HG02678 (cell line): ENCODE data around the gene PHAX.
"Not testable (repeated sequence)": the region's sequence is repeated elsewhere in the genome, so short reads cannot be mapped to it uniquely, and the experiment has no call there.

ENCODE experiments used
- ATAC-seq: cut with Tn5 transposase; IDR thresholded peaks from one replicate; pipeline ENCODE4 v1.9.1; 2021; ENCODE audit warnings: mild to moderate bottlenecking, moderate library complexity; ENCODE audit not compliant: unreplicated experiment

Gene PHAX

GRCh38 chr5:126603402-126603991 is 2.8 kb downstream of the PHAX start:
- ATAC-seq = no peak

DNA sequence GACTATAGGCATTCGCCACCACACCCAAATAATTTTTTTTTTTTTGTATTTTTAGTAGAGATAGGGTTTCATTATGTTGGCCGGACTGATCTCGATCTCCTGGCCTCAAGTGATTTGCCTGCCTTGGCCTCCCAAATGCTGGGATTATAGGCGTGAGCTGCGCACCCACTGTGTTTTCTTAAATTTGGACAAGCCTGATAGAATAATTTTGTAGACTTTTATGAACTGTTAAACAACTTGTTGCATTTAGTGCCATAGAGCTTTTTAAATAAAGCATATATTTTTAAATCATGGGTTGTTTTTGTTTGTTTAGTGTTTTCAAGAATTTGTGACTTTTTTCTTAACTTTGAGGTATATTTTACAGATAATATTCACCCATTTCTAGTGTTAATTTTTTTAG is 4.8 kb downstream of the PHAX start:
- ATAC-seq = no peak

DNA sequence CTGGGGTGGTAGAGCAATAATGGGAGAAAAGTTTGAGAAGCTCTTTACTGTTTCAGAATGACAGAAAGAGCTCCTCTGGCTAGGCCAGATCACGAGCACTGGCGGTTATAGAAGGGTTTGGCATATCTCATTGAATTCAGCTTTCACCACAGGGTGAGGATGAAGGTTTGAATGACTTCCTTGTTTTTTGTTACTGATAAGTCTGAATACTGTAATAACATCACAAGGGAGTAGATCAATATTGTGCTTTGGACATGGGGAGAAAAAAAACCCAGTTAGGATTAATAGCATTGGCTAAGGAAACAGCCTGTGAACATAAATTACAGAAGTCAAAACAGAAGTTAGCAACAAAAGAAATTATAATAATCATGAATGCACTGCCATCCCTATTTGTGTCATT is 9.4 kb downstream of the PHAX start:
- ATAC-seq = no peak

DNA sequence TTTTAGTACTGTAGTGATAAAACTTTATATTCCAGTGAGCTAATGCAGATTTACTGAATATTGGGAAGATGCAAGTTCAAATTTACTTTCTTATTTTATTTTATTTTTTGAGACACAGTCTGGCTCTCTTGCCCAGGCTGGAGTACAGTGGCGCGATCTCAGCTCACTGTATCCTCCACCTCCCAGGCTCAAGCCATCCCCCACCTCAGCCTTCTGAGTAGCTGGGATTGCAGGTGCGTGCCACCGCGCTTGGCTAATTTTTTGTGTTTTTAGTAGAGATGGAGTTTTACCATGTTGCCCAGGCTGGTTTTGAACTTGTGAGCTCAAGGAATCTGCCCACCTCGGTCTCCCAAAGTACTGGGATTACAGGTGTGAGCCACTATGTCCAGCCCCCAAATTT is 9.9 kb downstream of the PHAX start:
- no peak for ATAC-seq

GRCh38 chr5:126613941-126614592 is 13.3 kb downstream of the PHAX start:
- ATAC-seq = no peak

- peak; percentile 99 for ATAC-seq
Measured at GRCh38 chr5:126615286-126615685, 14.5 kb downstream of the PHAX start.

DNA sequence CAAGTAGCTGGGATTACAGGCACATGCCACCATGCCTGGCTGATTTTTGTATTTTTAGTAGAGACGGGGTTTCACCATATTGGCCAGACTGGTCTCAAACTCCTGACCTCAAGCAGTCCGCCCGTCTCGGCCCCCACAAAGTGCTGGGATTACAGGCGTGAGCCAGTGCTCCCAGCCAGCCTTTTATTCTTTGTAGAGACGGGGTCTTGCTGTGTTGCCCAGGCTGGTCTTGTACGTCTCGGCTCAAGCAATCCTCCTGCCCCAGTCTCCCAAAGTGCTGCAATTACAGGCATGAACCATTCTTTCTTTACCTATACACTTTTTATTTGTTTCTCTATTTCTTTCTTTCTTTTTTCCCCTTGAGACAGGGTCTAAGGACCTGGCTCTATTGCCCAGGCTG is 16.9 kb downstream of the PHAX start:
- not testable (repeated sequence) for ATAC-seq

- ATAC-seq = no peak
Measured at GRCh38 chr5:126619781-126620180, 19.0 kb downstream of the PHAX start.

- ATAC-seq = no peak
Measured at GRCh38 chr5:126624534-126624933, 23.8 kb downstream of the PHAX start.

DNA sequence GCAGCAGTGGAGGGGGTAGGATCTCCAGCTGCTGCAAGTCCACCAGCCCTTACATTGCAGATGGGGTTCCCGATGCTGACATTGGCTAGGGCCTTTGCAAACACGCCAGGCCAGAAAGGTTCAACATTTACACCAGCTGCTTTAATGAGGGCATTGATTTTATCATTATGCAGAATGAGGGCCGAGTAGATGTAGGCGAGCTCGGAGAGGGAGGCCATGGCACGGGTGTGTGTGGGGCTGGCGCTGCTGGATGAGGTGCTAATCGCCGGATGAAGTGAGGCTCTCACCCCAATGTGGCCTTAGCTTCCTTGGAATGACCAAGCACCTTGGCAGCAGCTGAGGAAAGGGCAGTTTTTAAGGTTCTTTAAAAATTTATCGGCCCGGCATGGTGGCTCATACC is 27.4 kb downstream of the PHAX start:
- ATAC-seq = no peak

- ATAC-seq = no peak
Measured at GRCh38 chr5:126631920-126632319, 31.2 kb downstream of the PHAX start.

- no peak for ATAC-seq
Measured at GRCh38 chr5:126633552-126633951, 32.8 kb downstream of the PHAX start.

DNA sequence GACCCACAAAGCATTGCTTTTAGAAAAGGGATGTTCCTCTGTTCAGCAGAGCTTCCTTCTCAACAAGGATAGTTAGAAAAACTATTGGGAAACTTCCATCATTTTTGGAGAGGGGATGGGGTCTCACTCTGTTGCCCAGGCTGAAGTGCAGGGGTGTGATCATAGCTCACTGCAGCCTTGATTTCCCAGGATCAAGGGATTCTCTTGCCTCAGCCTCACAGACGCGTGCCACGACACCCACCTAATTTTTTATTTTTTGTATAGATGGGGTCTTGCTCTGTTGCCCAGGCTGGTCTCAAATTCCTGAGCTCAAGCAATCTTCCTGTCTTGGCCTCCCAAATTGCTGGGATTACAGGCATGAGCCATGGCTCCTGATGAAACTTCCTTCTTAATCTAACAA is 34.8 kb downstream of the PHAX start:
- no peak for ATAC-seq

DNA sequence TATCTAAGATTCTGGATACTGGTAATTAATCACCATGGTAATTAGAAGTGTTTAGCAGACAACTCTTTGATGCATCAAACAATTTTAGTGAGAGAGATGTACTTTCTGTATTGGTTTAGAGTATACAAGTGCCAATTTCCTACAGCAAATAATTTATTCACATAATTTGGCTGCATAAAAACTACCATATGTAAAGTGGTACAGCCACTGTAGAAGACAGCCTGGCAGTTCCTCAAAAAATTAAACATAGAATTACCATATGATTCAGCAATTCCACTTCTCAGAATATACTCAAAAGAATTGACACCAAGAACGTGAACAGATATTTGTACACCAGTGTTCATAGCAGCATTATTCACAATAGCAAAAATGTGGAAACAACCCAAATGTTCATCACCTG is 36.2 kb downstream of the PHAX start:
- ATAC-seq = no peak

GRCh38 chr5:126640866-126641265 is 40.1 kb downstream of the PHAX start:
- no peak for ATAC-seq

DNA sequence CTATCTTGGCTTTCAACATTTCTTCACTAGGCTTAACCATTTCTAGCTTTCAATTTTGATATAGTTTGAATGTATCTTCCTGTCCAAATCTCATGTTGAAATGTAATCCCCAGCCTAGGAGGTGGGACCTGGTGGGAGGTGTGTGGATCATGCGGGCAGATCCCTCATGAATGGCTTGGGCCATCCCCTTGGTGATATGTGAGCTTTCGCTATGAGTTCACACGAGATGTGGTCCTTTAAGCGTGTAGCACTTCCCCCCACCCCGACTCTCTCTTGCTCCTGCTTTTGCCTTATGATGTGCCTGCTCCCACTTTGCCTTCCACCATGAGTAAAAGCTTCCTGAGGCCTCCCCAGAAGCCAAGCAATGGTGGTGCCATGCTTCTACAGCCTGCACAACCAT is 40.6 kb downstream of the PHAX start:
- ATAC-seq = no peak

- no peak for ATAC-seq
Measured at GRCh38 chr5:126645132-126645531, 44.4 kb downstream of the PHAX start.

GRCh38 chr5:126647071-126647470 is 46.3 kb downstream of the PHAX start:
- no peak for ATAC-seq

DNA sequence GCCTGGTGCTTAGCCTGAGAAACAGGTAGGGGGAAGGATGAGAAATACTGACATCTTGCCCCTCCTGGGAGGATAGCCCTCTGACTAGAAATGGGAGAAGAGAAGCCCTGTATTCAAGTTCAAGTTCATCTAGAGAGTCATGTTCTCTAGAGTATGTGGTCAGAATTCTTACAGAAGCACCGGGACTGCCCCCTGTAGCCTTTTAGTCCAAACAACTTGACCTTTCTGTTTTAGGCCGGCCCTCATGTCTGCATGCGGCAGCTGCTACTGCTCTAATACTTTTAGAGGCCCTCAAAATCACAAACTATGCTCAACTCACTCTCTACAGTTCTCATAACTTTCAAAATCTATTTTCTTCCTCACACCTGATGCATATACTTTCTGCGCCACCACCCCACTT is 47.7 kb downstream of the PHAX start:
- no peak for ATAC-seq

DNA sequence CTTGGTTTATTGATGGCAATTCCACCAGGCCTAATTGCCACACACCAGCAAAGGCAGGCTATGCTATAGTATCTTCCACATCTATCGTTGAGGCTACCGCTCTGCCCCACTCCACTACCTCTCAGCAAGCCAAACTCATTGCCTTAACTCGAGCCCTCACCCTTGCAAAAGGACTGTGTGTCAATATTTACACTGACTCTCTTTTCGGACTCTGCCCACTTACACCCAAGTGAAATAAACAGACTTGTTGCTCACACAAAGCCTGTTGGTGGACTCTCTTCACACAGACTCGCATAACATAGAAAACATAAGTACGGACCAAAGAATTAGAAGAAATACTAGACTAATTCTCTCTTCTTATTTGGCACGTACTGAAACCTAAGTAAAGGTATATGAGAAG is 48.3 kb downstream of the PHAX start:
- ATAC-seq = not testable (repeated sequence)

- ATAC-seq = not testable (repeated sequence)
Measured at GRCh38 chr5:126649709-126650108, 49.0 kb downstream of the PHAX start.

- no peak for ATAC-seq
Measured at GRCh38 chr5:126650463-126650862, 49.7 kb downstream of the PHAX start.

- ATAC-seq = no peak
Measured at GRCh38 chr5:126651013-126651577, 50.3 kb downstream of the PHAX start.
